Stimulated activated CD8-positive, alpha-beta memory T cell treated with anti-CD3 and anti-CD28 coated beads, Interleukin-12 subunit alpha, Interleukin-12 subunit beta, amount 100 ng/mL, for 24 hours (primary cell): ENCODE data around the gene CDIPT.
"Not testable (repeated sequence)": the region's sequence is repeated elsewhere in the genome, so short reads cannot be mapped to it uniquely, and the experiment has no call there.

Source experiments
- DNase-seq: peaks from one replicate; pipeline ENCODE4 v3.0.0-alpha.2; 2020; ENCODE audit errors: extremely low read depth

Gene CDIPT

DNA sequence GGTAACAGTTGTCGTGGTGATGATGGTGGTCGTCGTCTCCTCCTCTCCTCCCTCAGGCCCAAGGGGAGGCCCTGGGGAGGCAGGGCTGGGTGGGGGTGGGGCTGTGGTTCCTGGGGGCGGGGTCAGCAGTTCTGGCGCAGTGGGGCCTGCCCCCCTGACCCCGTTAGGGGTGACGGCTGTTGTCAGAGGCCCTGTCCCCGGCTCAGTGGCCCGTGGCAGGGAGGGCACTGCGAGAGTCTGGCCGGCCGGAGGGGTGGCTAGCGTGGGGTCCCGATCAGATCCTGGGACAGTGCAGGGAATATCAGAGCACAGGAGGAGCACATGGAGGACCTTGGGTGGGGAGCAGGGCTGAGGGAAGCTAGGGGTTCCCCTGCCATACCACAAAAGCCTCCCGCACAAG is 33.8 kb upstream of the CDIPT start:
- no peak for DNase-seq

DNA sequence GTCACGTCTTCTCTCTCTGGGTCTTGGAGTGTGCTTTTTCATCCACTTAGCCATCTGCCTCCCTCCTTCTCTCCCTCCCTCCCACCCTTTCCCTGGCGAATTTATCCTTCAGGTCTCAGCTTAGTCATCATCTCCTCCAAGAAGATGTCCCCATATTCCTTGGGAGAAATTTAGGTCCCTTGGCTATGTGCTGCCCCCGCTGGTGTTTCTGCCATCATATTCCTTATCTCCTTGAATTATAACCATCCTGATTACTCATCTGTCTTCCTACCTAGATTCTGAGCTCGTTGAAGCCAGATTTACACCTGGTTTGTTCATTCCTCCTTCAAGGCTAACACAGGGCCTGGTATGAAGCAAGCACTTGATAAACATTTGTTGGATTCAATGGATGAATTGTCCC is 31.3 kb upstream of the CDIPT start:
- no peak for DNase-seq

DNA sequence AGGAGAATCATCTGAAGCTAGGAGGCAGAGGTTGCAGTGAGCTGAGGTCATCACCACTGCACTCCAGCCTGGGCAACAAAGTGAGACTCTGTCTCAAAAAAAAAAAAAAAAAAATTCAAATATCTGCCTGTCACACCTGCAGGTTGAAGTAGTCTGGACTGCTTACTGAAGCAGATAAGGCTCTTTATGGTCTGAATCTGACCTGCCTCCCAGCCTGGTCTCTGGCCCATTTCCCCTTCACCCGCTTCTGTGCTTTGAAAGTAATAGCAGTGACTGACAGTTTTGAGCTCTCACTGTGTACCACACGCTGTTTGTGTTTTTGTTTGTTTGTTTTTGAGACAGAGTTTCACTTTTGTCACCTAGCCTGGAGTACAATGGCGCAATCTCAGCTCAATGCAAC is 30.5 kb upstream of the CDIPT start:
- no peak for DNase-seq

DNA sequence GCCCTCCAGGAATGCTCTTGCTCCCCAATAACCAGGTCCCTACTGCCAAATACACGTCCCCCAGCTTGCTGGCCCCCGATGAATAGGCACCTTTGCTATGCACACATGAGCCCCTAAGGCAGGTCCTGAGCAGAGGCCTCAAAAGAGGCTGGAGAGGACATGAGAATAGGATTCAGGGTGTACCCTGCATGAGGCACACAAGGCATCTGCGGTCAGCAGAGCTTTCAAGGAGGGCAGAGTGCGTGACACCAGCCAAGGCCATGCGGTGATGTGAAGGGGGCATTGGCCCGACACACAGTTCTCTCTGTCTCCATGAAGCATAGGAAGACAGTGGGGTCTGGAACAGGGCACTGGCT is 29.4 kb upstream of the CDIPT start:
- no peak for DNase-seq

DNA sequence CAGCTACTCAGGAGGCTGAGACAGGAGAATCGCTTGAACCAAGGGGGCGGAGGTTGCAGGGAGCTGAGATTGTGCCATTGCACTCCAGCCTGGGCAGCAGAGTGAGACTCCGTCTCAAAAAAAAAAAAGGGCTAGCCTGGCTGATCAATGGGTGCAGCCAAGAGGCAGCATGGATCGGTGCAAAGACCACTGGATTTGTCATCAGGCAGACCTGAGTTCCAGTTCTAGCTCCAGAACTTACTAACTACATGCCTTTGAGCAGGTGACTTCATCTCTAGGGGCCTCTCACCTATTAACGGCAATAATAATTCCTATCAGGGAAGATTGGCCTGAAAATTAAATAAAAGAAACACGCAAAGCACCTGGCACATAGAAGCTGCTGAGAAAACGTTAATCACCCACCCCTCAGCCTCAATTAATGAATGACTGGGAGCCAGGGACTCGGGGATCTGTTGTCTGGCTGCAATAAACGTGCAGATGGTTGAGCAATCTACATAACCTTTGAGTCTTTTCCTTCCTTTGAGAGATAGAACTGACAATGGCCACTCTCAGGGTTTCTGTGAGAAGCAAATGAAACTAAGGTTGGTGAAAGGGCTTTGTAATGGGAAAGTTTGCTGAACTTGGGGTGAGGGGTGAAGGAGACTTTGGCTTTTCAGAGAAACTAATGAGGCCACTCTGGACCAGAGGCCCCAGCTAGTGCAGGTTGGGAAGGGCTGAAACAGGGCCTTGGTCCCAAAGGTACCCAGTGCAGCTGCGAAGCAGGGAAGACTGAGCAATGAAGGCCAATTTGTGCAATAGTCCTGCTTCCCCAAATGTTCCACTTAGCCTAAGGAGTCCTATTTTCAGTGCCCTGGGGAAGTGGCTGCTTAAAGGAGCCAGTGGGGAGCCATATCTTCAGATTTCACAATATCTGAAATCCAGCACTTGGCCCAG is 28.8 kb upstream of the CDIPT start:
- no peak for DNase-seq

DNA sequence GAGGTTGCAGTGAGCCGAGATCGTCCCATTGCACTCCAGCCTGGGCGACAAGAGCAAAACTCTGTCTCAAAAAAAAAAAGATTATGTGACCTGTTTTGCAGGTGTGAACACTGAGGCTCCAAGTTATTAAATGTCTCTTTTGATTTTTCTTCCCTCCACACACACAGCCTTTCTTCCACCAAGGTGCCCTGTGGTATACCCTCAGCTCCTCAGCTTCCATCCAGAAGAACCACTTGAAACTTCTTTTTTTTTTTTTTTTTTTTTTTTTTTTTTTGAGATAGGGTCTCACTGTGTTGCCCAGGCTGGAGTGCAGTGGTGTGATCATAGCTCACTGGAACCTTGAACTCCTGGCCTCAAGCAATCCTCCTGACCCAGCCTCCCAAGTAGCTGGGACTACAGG is 26.3 kb upstream of the CDIPT start:
- DNase-seq, result not testable (repeated sequence)

DNA sequence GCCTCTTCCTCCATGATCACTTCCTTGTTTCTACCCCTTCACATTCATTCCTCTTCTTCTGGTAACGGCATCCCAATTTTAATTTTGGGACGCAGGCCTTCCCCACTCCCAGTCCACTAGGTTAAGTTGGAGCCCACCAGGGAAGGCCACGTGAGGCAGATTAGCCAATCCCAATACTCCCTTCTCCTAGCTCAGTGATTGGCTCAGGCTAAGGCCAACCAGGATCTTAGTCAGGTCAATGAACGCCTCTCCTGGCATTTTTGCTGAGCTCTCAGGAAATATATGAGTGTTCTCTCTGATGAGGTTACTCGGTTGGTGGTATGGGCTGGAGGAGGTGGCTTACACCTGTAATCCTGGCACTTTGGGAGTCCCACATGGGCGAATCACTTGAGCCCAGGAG is 21.0 kb upstream of the CDIPT start:
- no peak for DNase-seq

DNA sequence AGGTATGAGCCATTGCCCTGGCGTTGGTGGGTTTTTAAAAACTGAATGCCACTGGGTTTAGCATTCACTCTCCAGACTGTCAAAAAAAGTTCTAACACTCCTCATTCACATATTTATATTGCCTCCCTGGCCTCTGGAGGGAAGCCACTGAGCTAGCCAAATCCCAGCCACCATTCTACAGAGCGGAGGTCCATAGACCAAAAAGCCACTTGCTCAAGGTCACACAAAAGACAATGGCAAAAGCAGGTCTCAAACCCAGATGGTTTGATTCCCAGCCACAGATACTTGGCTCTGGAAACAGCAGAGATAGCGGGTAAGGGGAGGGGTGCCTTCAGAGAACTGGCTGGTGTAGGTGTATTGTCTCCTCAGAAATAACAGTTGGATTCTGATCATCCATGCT is 18.0 kb upstream of the CDIPT start:
- no peak for DNase-seq

DNA sequence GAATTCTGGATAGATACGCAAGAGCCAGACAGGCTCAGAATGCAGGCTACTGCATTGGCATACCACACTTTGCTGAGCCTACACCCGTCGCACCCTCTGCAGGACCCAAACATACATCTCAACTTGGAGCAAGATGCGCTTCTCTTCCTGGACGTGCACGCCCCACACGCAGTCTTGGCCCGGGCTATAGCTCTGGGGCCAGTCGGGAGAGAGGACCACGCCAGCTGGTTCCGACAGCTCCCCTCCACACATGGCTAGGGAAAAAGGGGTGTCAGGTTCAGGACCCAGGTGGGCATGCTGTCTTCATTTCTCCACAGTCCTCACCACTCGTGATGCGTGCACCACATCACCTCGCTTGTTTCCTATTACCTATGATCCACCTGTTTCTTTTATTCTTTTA is 15.1 kb upstream of the CDIPT start:
- no peak for DNase-seq

DNA sequence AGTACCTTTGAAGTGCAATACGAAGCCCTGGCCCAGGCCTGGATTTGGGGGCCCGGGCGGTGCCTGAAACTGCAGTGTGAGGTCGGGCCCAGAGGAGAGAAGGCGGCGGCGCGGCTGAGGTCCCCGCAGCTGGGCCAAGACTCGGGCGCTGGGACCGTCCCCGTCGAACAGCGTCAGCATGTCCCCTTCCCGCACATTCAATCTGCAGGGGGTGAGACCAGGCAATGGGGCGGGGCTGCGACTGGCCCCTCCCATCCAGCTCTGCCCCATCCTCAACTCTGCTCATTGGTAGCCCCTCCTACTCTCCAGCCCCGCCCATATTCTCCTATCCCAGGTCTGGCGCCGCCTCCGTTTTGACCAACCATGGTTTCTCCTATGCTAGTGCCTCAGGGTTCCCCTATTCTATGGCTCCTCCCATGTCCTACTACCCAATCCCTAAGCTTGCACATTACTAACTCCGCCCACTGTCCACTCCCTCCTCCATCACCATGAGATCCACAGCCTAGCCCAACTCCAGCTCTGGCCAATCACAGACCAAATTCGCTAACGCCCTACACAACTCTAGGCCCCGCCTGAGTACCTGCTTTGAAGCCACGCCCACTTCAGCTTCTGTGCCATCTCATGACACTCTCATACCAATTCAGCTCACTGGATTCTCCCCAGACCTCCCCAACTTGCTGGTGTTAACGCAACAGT is 14.4 kb upstream of the CDIPT start:
- no peak for DNase-seq

DNA sequence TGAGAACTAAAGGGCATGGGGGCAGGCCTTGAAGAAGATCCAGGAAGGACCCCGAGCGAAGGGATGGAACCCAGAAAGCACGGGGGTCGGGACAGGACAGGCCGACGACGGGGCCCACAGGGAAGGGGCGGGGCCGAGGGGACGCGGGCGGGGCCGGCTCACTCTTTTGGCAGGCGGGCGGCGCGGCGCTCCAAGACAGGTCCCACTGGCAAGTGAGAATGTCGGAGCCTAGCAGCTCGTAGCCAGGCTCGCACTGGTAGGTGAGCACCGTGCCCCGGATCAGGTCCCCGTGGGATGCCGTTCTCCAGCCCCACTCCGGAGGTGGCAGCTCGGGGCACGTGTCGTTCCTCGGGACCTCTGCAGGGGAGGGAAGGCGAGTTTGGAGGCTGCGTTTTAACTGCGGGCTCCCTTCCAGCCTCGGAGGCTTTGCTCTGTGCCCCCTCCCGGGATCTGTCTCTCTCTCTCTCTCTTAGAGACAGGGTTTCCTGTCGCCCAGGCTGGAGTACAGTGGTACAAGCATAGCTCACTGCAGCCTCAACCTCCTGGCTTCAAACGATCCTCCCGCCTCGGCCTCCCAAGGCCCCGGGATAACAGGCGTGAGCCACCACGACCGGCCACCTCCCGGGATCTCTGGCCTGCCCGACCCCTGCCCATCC is 13.7 kb upstream of the CDIPT start:
- DNase-seq, result no peak

DNA sequence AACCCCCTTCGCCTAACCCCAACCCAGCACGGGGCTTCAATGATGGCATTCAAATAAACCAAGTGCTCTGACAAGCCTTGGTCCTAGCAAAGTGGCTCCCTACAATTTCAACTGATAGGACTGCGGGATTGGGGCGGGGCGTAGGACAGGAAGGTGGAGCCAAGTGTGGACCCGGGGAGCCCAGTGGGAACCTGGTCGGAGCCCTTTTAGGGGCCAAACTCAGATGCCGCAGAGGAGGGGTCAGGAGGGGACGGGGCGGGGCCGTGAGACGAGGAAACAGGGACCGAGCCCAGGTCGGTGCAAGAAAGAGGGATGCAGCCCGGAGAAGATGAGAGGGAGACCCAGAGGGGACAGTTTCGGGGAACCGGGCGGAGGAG is 13.2 kb upstream of the CDIPT start:
- no peak for DNase-seq

DNA sequence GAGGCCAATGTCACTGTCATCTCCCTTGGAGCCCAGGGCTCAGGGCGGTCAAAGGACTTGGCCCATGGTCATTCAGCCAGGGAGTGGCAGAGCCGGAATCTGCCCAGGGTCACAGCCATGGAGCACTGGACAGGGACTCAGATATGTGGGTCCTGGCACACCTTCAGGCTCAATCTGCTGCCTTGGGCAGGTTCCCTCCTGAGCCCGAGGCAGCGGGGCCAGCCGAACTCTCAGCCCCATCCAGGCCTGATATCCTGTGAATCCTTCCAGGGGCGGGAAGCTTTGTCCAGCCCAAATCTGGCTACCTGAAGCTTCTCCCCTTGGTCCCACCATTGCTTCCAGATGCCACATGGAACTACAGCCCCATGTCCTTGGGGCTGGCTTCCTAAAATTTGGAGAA is 12.2 kb upstream of the CDIPT start:
- DNase-seq, result no peak

DNA sequence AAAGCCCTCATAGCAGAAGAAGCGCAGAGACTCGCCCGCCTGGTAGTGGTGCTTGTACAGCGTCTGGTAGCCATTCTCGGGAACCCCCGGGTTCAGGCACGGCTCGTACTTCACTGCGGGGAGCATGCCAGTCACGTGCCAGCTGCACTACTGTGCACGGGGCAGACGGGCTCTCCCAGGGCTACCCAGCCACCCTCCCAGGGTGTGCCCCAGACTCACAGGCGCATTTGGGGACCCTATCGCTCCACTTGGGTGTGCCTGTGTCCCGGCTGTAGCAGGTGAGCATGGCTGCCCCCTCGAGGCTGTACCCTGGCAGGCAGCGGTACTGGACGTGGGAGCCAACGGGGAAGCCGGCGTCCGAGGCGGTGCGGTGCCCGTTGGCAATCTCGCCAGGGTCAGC is 10.3 kb upstream of the CDIPT start:
- no peak for DNase-seq

DNA sequence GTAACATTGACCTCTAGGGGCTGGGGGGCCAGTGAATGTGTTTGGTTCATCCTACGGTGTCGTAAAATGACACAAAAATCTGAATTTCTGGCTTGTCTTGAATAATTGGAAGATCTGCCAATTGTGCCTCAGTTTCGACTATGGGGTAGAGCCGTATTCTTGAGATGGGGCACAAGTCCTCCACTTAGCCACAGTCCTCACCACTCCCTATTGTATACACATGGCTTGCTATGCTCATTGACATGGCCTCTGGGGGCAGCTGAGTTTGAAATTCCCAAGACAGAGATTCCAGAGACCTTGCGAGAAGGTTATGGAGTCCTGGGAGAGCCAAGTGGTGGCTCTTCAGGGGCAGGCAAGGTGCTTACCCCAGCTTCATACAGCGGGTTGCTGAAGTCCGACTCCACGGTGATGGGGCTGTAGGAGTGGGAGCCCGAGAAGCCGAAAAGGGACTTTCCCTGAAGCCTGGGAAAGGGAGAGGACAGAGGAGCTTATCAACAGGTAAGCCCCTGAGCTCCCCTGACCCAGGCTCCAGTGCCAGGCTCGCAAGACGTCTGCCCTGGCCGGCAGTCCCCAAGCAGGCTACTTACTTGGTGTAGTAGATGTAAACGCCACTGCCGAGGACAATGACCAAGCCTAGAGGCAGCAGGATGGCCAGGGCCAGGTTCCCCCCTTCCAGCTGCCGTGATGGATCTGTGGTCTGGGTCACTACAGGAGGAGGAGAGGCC is 9.0 kb upstream of the CDIPT start:
- no peak for DNase-seq

DNA sequence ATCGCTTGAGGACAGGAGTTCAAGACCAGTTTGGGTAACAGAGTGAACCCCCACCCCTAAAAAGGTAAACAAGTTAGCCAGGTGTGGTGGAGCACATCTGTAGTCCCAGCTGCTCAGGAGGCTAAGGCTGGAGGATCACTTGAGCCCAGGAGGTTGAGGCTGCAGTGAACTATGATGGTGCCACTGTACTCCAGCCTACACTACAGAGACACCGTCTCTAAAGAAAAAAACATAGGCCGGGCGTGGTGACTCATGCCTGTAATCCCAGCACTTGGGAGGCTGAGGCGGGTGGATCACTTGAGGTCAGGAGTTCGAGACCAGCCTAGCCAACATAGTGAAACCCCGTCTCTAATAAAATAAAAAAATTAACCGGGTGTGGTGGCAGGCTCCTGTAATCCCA is 6.0 kb upstream of the CDIPT start:
- not testable (repeated sequence) for DNase-seq

DNA sequence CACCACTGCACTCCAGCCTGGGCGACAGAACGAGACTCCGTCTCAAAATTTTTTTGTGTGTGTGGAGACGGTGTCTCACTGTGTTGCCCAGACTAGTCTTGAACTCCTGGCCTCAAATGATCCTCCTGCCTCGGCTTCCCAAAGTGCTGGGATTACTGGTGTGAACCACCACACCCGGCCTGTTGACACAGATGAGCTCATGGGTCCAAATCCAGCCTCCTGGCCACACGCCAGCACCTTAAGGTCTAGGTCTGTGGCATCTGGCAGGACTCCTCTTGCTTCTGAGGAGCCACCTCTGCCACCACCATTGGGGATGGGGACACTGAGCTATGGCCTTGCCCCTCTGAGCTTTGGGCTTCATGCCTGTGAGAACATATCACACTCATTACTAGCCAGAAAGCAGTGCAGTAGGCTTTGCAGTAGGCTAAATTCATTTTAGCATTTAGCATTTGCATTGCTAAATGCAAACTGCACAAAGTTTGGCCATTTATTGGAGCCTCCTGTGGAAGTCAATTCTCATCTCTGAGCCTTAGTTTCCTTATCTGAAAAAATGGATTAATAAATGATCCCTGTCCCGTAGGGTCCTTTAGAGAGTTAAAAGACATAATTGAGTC is 5.5 kb upstream of the CDIPT start:
- no peak for DNase-seq

DNA sequence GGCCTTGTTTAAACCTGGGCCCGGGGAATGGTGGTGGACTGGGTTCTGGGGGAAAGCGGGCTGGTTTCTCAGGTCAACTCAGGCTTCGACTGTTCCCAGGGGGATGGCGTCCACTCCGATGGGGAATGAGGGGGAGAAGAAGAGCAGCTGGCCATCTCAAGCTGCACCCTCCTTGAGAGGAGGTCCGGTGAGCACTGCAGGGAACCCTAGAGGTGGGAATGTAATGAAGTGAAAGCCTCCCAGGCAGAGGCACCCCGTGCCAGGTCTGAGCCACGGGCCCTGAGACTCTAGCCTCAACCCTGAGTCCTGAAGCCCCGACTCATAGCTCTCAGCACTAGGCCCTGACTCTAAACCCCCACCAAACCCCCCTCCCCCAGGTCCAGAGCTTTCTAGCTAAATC is 1.2 kb upstream of the CDIPT start:
- no peak for DNase-seq

DNA sequence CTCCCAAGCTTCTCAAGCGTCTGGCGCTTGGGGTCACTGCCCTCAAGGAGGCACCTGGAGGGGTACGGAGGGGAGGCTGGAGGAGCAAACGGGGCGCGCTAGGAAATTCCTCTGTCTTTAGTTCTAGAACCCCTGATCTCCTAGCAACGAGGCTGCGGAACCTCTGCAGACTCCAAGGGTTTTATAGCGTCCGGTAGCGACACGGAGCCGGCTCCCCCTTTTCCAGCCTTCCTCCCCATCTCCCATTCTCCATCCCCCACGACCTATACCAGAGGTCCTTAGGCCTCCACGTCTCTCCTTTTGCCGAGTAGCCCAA is 601 bp upstream of the CDIPT start:
- DNase-seq, result no peak

DNA sequence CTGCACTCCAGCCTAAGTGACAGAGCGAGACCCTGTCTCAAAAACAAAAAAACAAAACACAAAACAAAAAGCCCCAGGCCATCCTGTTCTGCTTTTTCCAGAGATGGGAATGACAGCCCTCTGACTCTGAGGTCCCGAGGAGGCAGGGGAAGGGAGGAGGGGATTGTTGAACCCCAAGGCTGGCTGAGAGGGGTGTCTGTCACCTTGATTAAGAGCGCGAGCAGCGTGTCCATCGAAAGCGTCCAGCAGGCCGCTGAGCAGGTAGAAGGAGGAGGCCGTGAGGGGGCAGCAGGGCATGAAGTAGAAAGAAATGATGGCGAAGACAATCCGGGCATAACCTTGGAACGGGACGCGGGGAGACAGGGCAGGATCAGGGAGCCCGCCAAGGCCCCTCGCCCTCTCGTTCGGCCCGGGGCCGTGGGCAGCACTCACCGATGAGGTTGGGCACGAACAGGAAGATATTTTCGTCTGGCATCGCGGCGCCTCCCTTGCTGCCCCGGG is 593 bp downstream of the CDIPT start:
- DNase-seq, result no peak

DNA sequence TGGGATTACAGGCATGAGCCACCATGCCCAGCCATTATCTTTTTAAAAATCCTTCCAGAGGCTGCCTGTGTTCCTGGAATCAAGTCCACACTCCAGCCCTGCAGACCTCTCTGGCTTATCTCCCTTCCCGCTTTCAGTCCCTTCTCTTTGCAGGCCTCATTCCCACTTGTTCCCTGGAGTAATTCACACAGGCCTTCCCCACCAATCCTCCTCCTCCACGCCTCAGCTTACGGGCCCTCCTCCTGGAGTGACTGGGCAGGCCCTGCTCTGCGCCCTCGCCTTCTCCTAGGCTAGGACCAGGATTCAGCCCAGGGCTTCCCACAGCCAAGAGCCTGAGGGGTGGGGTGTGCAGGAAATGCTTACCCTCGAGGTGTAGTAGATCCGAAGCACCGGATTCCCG is 2.8 kb downstream of the CDIPT start:
- DNase-seq, result no peak

DNA sequence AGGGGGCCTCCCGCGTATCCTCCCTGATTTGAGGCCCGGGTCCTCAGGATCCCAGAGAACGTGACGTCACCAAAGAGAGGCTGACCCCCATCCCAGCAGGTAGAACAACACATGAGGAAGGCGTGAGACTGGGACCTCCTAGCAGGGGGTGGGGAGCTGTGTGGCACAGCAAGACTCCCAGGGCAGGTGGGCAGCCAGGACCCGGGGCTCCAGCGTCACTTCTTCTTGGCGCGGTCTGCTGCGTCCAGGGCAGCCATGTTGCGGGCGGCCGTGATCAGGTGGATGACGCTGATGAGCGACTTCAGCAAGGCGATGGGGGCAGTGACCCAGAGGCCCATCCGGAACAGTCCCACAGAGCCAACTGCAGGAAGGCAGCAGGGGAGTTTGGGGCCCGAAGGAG is 4.1 kb downstream of the CDIPT start:
- DNase-seq, result no peak
